Liver (tissue), 9 donors: ENCODE measurements around the gene SETD5. TPM values are rescaled to one million over a fixed set of nuclear protein-coding genes. Genes with fewer than 3 reads are reported as not detected.

Source experiments
- DNase-seq: peaks from one replicate; pipeline ENCODE4 v3.0.0-alpha.2; 2017; ENCODE audit warnings: low spot score
- H3K27ac ChIP-seq, 2 donors: one replicate each; pipeline ENCODE4 v1.7.0; 2013; ENCODE audit warnings: inconsistent platforms in 2 of 2, low read length in 2 of 2, control low read depth in 1 of 2, low read depth in 1 of 2, mild to moderate bottlenecking in 1 of 2
- H3K27me3 ChIP-seq, 4 donors: one replicate each; pipeline versions ENCODE4 v1.6.1 to v1.7.0; 2013; ENCODE audit warnings: low read length in 3 of 4, inconsistent platforms in 1 of 4, mild to moderate bottlenecking in 1 of 4, moderate library complexity in 1 of 4; ENCODE audit not compliant: control insufficient read depth in 4 of 4, insufficient read depth in 4 of 4
- H3K36me3 ChIP-seq, 4 donors: one replicate each; pipeline versions ENCODE4 v1.6.1 to v1.7.0; 2013; ENCODE audit warnings: low read length in 3 of 4, mild to moderate bottlenecking in 3 of 4, low read depth in 1 of 4, moderate library complexity in 1 of 4; ENCODE audit not compliant: control insufficient read depth in 4 of 4, insufficient read depth in 3 of 4
- H3K4me1 ChIP-seq, 4 donors: one replicate each; pipeline versions ENCODE4 v1.6.1 to v1.7.0; 2013; ENCODE audit warnings: low read length in 3 of 4, mild to moderate bottlenecking in 3 of 4, moderate library complexity in 1 of 4; ENCODE audit not compliant: control insufficient read depth in 4 of 4, insufficient read depth in 4 of 4
- H3K4me3 ChIP-seq, 3 donors: one replicate each; pipeline versions ENCODE4 v1.6.1 to v1.7.0; 2013; ENCODE audit warnings: low read length in 3 of 3, control low read depth in 1 of 3, low read depth in 1 of 3, mild to moderate bottlenecking in 1 of 3
- H3K9ac ChIP-seq, 2 donors: one replicate each; pipeline ENCODE4 v1.7.0; 2013; ENCODE audit warnings: low read length in 2 of 2, mild to moderate bottlenecking in 2 of 2, moderate library complexity in 2 of 2, control low read depth in 1 of 2, low read depth in 1 of 2
- H3K9me3 ChIP-seq, 4 donors: one replicate each; pipeline versions ENCODE4 v1.6.1 to v1.7.0; 2013; ENCODE audit warnings: low read length in 3 of 4; ENCODE audit not compliant: control insufficient read depth in 4 of 4
- EGR1 ChIP-seq, 2 donors: IDR thresholded peaks; 2 replicates each; pipeline ENCODE4 v1.6.1; 2016 to 2018; ENCODE audit warnings: antibody characterized with exemption in 2 of 2, low read depth in 2 of 2
- FOXA2 ChIP-seq: IDR thresholded peaks from 2 replicates; pipeline ENCODE4 v1.6.1; 2016; ENCODE audit warnings: antibody characterized with exemption
- GABPA ChIP-seq, 2 donors: IDR thresholded peaks in 1 of 2; conservative IDR thresholded peaks in 1 of 2; 2 replicates each; pipeline ENCODE4 v1.6.1; 2016; ENCODE audit warnings: antibody characterized with exemption in 2 of 2, mild to moderate bottlenecking in 1 of 2, moderate library complexity in 1 of 2
- HNF4A ChIP-seq, 2 donors: conservative IDR thresholded peaks; 2 replicates each; pipeline ENCODE4 v1.6.1; 2016; ENCODE audit warnings: antibody characterized with exemption in 2 of 2, mild to moderate bottlenecking in 2 of 2
- HNF4G ChIP-seq: IDR thresholded peaks from 2 replicates; pipeline ENCODE4 v1.6.1; 2016; ENCODE audit warnings: antibody characterized with exemption
- JUND ChIP-seq, 2 donors: IDR thresholded peaks; 2 replicates each; pipeline ENCODE4 v1.6.1; 2016; ENCODE audit warnings: antibody characterized with exemption in 2 of 2
- MAX ChIP-seq: IDR thresholded peaks from 2 replicates; pipeline ENCODE4 v1.6.1; 2016; ENCODE audit warnings: antibody characterized with exemption
- NR2F2 ChIP-seq: IDR thresholded peaks from 2 replicates; pipeline ENCODE4 v1.6.1; 2016; ENCODE audit warnings: antibody characterized with exemption
- RAD21 ChIP-seq, 2 donors: IDR thresholded peaks; 2 replicates each; pipeline ENCODE4 v1.6.1; 2016; ENCODE audit warnings: antibody characterized with exemption in 2 of 2, mild to moderate bottlenecking in 2 of 2
- RXRA ChIP-seq, 2 donors: IDR thresholded peaks; 2 replicates each; pipeline ENCODE4 v1.6.1; 2017 to 2018; ENCODE audit warnings: antibody characterized with exemption in 2 of 2, mild to moderate bottlenecking in 1 of 2
- SP1 ChIP-seq: IDR thresholded peaks from 2 replicates; pipeline ENCODE4 v1.6.1; 2018; ENCODE audit warnings: antibody characterized with exemption, mild to moderate bottlenecking
- TAF1 ChIP-seq: conservative IDR thresholded peaks from 2 replicates; pipeline ENCODE4 v1.6.1; 2016; ENCODE audit warnings: antibody characterized with exemption, mild to moderate bottlenecking
- YY1 ChIP-seq: IDR thresholded peaks from 2 replicates; pipeline ENCODE4 v1.6.1; 2016; ENCODE audit warnings: antibody characterized with exemption, mild to moderate bottlenecking
- WGBS: extraction: QIAGEN DNeasy Blood & Tissue Kit; methylation state at CpG from one replicate; pipeline ENCODE4 v1.1.7; 2013; 5-methylcytosine and 5-hydroxymethylcytosine counted together
- polyA plus RNA-seq, 2 donors: library from polyadenylated mRNA; stranded (reverse) in 1 of 2; unstranded in 1 of 2; fragments of 200-250 nt in 1 of 2; fragments of >200 nt in 1 of 2; fragmentation: Nextera tagmentation in 1 of 2; extraction: Ambion mirVana in 1 of 2; gene quantifications; one replicate each; pipeline versions ENCODE4 v1.2.1 to v1.2.3, GENCODE V29; 2013 to 2015
- total RNA-seq, 2 donors: library from RNA; depleted of rRNA; stranded (reverse); fragments of >200 nt; gene quantifications; one replicate each; pipeline ENCODE4 v1.2.3, GENCODE V29; 2014
- TF ChIP-seq, protein P1 (sequence below): fragments of 150-350 bp; IDR thresholded peaks from 2 replicates; pipeline ENCODE4 v1.5.1; 2017; ENCODE audit warnings: improper control_type of control experiment, low read depth, low read length; ENCODE audit not compliant: missing input control
- TF ChIP-seq, protein P2 (sequence below): IDR thresholded peaks from 2 replicates; pipeline ENCODE4 v1.6.1; 2016; ENCODE audit warnings: antibody characterized with exemption
- TF ChIP-seq, protein P3 (sequence below): IDR thresholded peaks from 2 replicates; pipeline ENCODE4 v1.6.1; 2016; ENCODE audit warnings: antibody characterized with exemption, mild to moderate bottlenecking
- TF ChIP-seq, protein P4 (sequence below): IDR thresholded peaks from 2 replicates; pipeline ENCODE4 v1.6.1; 2016; ENCODE audit warnings: antibody characterized with exemption
- donor health status: healthy.
- donor health status: healthy.
- donor health status: healthy.
- donor health status: healthy.
- donor health status: healthy.

Gene SETD5
- total and polyA plus RNA-seq, 4 donors, result 17.9 to 76.6 (median 24.3) TPM

DNA sequence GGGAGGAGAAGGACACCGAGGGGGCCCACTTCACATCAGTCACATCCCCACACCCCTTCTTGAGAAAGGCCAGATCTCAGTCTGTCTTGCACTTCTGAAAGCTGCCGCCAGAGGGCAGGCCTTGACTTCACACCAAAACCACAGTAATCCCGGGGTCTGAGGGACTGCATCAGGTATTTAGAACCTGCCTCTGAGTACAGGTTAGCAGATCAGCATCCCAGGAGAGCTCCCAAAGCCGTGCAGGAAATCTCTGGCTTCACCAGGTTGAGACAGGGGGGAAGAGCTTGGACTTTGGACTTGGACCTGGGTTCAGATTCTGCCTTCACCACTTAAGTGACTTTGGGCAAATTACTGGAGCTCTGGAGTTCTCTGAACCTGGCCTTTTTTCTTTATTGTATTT, 105.9 kb downstream of the SETD5 start:
- H3K9ac ChIP-seq, result no peak overlapping the region
- no peak overlapping the region for H3K4me3 ChIP-seq
- no peaks in the 10 kb centered on the region for H3K36me3 ChIP-seq
- peaks cover 0 to 8% (median 2%) of the 10 kb centered on the region in 4 donors for H3K4me1 ChIP-seq
- no peak for TF ChIP-seq MAX
- no peak for TF ChIP-seq NR2F2
- TF ChIP-seq RAD21 (IDR thresholded peaks at IDR 0.05), result peak; percentile 74 to 87
- peak; percentile 32 to 67 for TF ChIP-seq HNF4A (conservative IDR thresholded peaks at IDR 0.05)
- no peak for TF ChIP-seq TAF1
- TF ChIP-seq, protein P1, sequence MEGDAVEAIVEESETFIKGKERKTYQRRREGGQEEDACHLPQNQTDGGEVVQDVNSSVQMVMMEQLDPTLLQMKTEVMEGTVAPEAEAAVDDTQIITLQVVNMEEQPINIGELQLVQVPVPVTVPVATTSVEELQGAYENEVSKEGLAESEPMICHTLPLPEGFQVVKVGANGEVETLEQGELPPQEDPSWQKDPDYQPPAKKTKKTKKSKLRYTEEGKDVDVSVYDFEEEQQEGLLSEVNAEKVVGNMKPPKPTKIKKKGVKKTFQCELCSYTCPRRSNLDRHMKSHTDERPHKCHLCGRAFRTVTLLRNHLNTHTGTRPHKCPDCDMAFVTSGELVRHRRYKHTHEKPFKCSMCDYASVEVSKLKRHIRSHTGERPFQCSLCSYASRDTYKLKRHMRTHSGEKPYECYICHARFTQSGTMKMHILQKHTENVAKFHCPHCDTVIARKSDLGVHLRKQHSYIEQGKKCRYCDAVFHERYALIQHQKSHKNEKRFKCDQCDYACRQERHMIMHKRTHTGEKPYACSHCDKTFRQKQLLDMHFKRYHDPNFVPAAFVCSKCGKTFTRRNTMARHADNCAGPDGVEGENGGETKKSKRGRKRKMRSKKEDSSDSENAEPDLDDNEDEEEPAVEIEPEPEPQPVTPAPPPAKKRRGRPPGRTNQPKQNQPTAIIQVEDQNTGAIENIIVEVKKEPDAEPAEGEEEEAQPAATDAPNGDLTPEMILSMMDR, result peak; percentile 76
- WGBS, result 3% methylated on average over 4 of the region's 4 CpGs
- peak; percentile 79 for DNase-seq
- no peaks in the 10 kb centered on the region for H3K9me3 ChIP-seq
- H3K27me3 ChIP-seq, result peaks cover 0 to 3% (median 0%) of the 10 kb centered on the region in 4 donors
- H3K27ac ChIP-seq, result no peak overlapping the region

GRCh38 chr3:9507586-9508578, 110.5 kb downstream of the SETD5 start:
- no peak overlapping the region for H3K27ac ChIP-seq
- H3K4me3 ChIP-seq, result no peak overlapping the region
- H3K36me3 ChIP-seq, result no peaks in the 10 kb centered on the region
- 58% methylated on average over 14 of the region's 14 CpGs for whole genome bisulfite sequencing
- no peak overlapping the region for H3K9ac ChIP-seq
- H3K9me3 ChIP-seq, result no peaks in the 10 kb centered on the region
- peaks cover 0 to 7% (median 2%) of the 10 kb centered on the region in 4 donors for H3K27me3 ChIP-seq
- no peak for DNase-seq
- no peaks in the 10 kb centered on the region for H3K4me1 ChIP-seq
- TF ChIP-seq, protein P2, sequence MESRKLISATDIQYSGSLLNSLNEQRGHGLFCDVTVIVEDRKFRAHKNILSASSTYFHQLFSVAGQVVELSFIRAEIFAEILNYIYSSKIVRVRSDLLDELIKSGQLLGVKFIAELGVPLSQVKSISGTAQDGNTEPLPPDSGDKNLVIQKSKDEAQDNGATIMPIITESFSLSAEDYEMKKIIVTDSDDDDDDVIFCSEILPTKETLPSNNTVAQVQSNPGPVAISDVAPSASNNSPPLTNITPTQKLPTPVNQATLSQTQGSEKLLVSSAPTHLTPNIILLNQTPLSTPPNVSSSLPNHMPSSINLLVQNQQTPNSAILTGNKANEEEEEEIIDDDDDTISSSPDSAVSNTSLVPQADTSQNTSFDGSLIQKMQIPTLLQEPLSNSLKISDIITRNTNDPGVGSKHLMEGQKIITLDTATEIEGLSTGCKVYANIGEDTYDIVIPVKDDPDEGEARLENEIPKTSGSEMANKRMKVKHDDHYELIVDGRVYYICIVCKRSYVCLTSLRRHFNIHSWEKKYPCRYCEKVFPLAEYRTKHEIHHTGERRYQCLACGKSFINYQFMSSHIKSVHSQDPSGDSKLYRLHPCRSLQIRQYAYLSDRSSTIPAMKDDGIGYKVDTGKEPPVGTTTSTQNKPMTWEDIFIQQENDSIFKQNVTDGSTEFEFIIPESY, result no peak
- TF ChIP-seq FOXA2, result no peak
- TF ChIP-seq RAD21 (IDR thresholded peaks at IDR 0.05), result no peak
- TF ChIP-seq SP1, result no peak
- TF ChIP-seq GABPA (IDR thresholded peaks at IDR 0.05 in 1 of 2, conservative IDR thresholded peaks at IDR 0.05 in 1 of 2), result no peak
- no peak for TF ChIP-seq JUND (IDR thresholded peaks at IDR 0.05)
- TF ChIP-seq, protein P3, sequence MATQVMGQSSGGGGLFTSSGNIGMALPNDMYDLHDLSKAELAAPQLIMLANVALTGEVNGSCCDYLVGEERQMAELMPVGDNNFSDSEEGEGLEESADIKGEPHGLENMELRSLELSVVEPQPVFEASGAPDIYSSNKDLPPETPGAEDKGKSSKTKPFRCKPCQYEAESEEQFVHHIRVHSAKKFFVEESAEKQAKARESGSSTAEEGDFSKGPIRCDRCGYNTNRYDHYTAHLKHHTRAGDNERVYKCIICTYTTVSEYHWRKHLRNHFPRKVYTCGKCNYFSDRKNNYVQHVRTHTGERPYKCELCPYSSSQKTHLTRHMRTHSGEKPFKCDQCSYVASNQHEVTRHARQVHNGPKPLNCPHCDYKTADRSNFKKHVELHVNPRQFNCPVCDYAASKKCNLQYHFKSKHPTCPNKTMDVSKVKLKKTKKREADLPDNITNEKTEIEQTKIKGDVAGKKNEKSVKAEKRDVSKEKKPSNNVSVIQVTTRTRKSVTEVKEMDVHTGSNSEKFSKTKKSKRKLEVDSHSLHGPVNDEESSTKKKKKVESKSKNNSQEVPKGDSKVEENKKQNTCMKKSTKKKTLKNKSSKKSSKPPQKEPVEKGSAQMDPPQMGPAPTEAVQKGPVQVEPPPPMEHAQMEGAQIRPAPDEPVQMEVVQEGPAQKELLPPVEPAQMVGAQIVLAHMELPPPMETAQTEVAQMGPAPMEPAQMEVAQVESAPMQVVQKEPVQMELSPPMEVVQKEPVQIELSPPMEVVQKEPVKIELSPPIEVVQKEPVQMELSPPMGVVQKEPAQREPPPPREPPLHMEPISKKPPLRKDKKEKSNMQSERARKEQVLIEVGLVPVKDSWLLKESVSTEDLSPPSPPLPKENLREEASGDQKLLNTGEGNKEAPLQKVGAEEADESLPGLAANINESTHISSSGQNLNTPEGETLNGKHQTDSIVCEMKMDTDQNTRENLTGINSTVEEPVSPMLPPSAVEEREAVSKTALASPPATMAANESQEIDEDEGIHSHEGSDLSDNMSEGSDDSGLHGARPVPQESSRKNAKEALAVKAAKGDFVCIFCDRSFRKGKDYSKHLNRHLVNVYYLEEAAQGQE, result no peak
- TF ChIP-seq NR2F2, result no peak
- TF ChIP-seq, protein P4, sequence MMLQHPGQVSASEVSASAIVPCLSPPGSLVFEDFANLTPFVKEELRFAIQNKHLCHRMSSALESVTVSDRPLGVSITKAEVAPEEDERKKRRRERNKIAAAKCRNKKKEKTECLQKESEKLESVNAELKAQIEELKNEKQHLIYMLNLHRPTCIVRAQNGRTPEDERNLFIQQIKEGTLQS, result no peak
- no peak for TF ChIP-seq MAX
- TF ChIP-seq, protein P1, result no peak
- no peak for TF ChIP-seq EGR1 (IDR thresholded peaks at IDR 0.05; ENCODE audit: low read depth in 2 of 2)
- no peak for TF ChIP-seq HNF4G
- TF ChIP-seq HNF4A (conservative IDR thresholded peaks at IDR 0.05), result no peak
- TF ChIP-seq TAF1, result no peak
- TF ChIP-seq YY1, result no peak
- TF ChIP-seq RXRA (IDR thresholded peaks at IDR 0.05), result no peak
